ENCODE results near the gene SLC25A34.
A peak's percentile ranks its signal among the peaks of the same experiment; 100 is the strongest.
"Not testable (repeated sequence)": the region's sequence is repeated elsewhere in the genome, so short reads cannot be mapped to it uniquely, and the experiment has no call there.

SLC25A34 gene

DNA sequence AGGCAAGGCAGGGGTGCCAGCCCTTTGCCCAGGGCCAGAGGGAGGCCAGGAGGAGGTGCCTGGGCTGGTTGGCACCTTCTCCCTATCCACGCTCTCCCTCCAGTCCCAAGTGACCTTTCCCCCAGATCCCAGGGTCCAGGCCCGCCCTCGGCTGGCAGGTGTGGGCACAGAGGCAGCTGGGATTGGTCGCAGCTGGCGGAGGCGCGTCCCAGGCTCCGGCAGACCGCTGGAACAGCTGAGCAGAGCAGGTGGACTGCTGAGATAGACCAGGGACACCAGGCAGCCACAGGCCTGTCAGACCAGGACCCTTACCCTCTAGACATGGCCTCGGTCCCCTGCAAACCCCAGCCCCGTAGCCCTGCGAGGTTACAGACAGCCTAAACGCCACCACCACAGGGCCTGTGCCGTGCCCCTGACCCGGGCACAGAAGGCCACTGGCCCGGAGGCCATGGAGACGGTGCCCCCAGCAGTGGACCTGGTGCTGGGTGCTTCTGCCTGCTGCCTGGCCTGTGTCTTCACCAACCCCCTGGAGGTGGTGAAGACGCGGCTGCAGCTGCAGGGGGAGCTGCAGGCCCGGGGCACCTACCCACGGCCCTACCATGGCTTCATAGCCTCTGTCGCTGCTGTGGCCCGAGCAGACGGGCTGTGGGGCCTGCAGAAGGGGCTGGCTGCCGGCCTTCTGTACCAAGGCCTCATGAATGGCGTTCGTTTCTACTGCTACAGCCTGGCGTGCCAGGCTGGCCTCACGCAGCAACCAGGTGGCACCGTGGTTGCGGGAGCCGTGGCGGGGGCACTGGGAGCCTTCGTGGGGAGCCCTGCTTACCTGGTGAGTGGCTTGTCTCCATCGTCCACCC, at the start of gene SLC25A34:
SLC25A34 (plus strand) TSS at position 221 of the 854 bp plus-strand sequence; CDS start at position 449, 228 bp downstream.
- DNase-seq (ENCODE audit: low spot score) = peak; percentile 77

GRCh38 chr1:15687446-15687845, 48.6 kb upstream of the SLC25A34 start:
- no peak for DNase-seq (ENCODE audit: low spot score)

GRCh38 chr1:15690317-15690716, 45.7 kb upstream of the SLC25A34 start:
- DNase-seq (ENCODE audit: low spot score) = no peak

DNA sequence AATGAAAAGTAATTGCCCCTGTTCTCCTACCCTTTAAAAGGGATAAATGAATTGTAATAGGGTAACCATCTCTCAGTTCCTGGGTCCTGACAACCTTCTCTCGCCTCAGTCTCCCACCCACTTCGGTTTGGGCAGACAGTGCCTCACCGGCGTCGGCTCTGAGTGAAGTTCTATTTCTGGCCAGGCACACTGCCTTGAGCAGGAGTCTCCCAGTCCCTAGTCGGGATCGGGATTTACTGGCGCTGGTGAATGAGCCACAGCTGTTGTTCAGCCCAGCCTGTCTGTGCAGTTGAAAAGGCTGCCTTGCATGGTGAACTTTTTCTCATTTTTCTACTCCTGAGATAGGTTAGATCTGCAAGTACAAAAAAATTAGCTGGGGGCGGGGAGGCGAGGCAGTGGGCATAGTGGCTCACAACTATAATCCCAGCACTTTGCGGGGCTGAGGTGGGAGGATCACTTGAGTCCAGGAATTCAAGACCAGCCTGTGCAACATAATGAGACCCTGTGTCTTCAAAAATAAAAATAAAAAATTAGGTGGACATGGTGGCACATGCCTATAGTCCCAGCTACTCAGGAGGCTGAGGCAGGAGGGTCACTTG, 44.5 kb upstream of the SLC25A34 start:
- DNase-seq (ENCODE audit: low spot score) = no peak

GRCh38 chr1:15692121-15692682, 43.9 kb upstream of the SLC25A34 start:
- no peak for DNase-seq (ENCODE audit: low spot score)

GRCh38 chr1:15693371-15693770, 42.7 kb upstream of the SLC25A34 start:
- no peak for DNase-seq (ENCODE audit: low spot score)

- no peak for DNase-seq (ENCODE audit: low spot score)
Measured at GRCh38 chr1:15696956-15697521, 39.0 kb upstream of the SLC25A34 start.

DNA sequence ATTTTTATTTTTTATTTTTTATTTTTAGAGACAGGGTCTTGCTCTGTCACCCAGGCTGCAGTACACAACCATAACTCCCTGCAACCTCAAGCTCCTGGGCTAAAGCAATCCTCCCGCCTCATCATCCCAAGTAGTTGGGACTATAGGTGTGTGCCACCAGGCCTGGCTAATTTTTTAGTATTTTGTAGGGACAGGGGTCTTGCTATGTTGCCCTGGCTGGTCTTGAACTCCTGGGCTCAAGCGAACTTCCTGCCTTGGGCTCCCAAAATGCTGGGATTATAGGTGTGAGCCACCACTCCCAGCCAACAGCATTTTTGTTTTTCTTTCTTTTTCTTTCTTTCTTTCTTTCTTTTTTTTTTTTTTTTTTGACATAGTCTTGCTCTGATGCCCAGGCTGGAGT, 37.9 kb upstream of the SLC25A34 start:
- DNase-seq (ENCODE audit: low spot score) = no peak

- DNase-seq (ENCODE audit: low spot score) = not testable (repeated sequence)
Measured at GRCh38 chr1:15699321-15699720, 36.7 kb upstream of the SLC25A34 start.

GRCh38 chr1:15700508-15700907, 35.5 kb upstream of the SLC25A34 start:
- no peak for DNase-seq (ENCODE audit: low spot score)

- no peak for DNase-seq (ENCODE audit: low spot score)
Measured at GRCh38 chr1:15701784-15702183, 34.3 kb upstream of the SLC25A34 start.

DNA sequence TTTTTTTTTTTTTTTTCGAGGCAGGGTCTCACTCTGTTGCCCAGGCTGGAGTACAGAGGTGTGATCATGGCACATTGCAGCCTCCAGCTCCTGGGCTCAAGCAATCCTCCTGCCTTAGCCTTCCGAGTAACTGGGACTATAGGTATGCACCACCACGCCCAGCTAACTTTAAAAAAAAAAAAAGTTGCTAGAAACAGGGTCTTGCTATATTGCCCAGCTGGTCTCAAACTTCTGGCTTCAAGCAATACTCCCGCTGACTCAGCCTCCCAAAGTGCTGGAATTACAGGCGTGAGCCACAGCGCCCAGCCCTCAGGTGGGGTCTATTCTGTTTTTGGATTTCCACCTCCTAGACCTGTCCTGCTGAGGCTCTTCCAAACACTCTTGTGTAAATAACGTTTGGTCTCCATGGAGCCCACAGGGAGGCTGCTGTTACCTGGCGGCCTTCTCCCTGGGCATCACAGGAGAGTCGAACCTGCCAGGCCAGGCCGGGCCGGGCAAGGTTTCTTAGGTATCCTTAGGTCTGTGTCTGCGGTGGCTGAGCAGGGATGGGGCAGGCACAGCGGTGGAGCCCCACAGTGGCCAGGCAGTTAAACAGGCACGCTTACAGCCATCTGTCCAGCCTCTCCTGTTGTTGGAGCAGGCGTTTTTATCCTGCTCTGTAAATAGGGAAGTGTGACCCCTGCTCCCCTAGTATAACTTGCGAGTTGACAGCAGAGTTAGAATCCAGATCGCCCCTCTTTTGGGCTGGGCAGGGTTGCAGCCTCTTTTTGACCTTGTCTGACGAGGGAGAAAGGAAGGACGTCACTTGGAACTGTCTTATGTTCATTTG, 33.1 kb upstream of the SLC25A34 start:
- no peak for DNase-seq (ENCODE audit: low spot score)

DNA sequence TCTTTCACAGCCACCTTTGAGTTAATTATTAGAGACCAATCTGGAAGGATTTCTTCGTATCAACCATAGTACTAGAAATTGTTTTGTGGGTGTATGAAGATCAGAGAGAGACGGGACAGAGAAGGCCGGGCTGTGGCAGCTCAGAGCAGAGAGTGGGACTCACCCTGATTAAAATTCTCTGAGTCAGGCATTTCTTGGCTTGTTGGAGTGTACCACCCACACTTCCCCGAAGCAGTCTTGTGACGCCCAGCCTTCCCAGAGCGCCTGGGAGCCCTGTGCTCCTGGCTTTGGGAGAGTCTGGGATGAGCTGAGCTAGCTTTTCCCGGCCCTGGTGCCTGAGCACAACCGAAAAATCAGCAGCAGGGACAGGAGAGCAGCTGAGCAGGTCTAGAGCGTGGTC, 32.5 kb upstream of the SLC25A34 start:
- DNase-seq (ENCODE audit: low spot score) = no peak

DNA sequence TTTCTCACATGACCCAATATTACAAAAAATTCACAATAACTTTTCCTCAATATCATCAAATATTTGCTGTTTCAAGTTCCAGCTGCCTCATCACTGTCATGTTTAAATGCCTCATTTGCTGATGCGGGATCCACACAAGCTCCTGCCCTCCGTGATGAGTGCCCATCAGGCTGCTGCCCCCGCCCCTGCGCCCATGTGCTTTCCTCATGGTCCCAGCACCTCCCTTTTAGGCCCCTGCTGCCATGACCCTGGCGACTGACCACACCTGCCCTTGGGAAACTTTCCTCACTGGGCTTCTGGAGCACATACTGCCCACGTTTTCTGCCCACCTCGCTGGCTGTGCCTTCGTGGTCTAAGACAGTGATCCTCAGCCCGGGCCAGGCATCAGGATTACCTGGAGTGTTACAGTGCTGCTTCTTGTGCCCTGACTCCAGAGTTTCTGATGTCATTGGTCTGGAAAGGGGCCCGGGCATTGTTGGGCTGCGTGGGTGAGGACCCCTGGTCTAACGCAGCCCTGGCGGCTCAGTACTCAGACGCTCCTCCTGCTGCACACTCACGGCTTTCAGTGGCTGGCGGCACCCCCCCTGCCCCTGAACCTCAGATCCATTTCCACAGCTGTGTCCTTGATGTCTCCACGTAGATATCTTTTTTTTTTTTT, 31.4 kb upstream of the SLC25A34 start:
- DNase-seq (ENCODE audit: low spot score) = no peak

DNA sequence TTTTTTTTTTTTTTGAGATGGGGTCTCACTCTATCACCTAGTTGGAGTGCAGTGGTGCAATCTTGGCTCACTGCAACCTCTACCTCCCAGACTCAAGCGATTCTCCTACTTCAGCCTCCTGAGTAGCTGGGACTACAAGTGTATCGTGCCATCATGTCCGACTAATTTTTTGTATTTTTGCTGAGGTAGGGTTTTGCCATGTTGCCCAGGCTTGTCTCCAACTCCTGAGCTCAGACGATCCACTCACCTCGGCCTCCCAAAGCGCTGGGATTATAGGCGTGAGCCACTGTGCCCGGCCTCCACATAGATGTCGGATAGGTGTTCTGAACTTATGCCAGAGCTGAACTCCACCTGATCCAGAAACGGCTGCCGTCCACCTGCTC, 30.9 kb upstream of the SLC25A34 start:
- no peak for DNase-seq (ENCODE audit: low spot score)

GRCh38 chr1:15706751-15707150, 29.3 kb upstream of the SLC25A34 start:
- DNase-seq (ENCODE audit: low spot score) = no peak

- DNase-seq (ENCODE audit: low spot score) = no peak
Measured at GRCh38 chr1:15707239-15707925, 28.7 kb upstream of the SLC25A34 start.

GRCh38 chr1:15708486-15709137, 27.4 kb upstream of the SLC25A34 start:
- no peak for DNase-seq (ENCODE audit: low spot score)

- DNase-seq (ENCODE audit: low spot score) = no peak
Measured at GRCh38 chr1:15709226-15709625, 26.8 kb upstream of the SLC25A34 start.

DNA sequence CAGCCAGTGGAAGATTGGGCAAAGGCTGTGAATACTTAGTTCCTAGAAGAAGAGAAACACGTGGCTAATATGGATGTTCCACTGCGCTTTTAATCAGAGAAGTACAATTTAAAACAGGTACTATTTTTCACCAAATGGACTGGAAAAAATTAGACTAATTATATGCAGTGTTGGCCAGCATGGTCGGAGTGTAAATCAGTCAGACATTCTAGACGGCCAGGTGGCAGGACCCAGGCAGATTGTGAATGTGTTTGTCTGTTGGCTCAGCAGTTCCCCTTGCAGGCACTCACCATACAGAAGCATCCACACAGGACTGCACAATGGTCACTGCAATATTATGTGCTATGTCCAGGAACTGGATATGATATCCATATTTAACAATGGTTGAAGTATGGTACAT, 23.9 kb upstream of the SLC25A34 start:
- no peak for DNase-seq (ENCODE audit: low spot score)
